Activated CD4-positive, CD25-positive, alpha-beta regulatory T cell treated with anti-CD3 and anti-CD28 coated beads, Interleukin-2, amount 50 U/mL, for 72 hours (primary cell): ENCODE data around the gene HHLA2.

Experiments
- DNase-seq: peaks from one replicate; pipeline ENCODE4 v3.0.0; 2021

HHLA2 gene

GRCh38 chr3:108394563-108394962, 98.2 kb downstream of the HHLA2 start:
- no peak for DNase-seq

- no peak for DNase-seq
Observed at GRCh38 chr3:108396336-108396735, 100.0 kb downstream of the HHLA2 start.

- no peak for DNase-seq
Observed at GRCh38 chr3:108398510-108398909, 102.2 kb downstream of the HHLA2 start.

GRCh38 chr3:108401836-108402235, 105.5 kb downstream of the HHLA2 start:
- no peak for DNase-seq

GRCh38 chr3:108403198-108403597, 106.8 kb downstream of the HHLA2 start:
- DNase-seq: no peak

GRCh38 chr3:108403686-108404345, 107.5 kb downstream of the HHLA2 start:
- DNase-seq: no peak

- no peak for DNase-seq
Observed at GRCh38 chr3:108404368-108404767, 108.0 kb downstream of the HHLA2 start.

GRCh38 chr3:108406063-108406660, 109.8 kb downstream of the HHLA2 start:
- DNase-seq: no peak

GRCh38 chr3:108406661-108407206, 110.4 kb downstream of the HHLA2 start:
- no peak for DNase-seq

- no peak for DNase-seq
Observed at GRCh38 chr3:108407886-108408285, 111.5 kb downstream of the HHLA2 start.

GRCh38 chr3:108408883-108409799, 112.8 kb downstream of the HHLA2 start:
- DNase-seq: no peak

- no peak for DNase-seq
Observed at GRCh38 chr3:108409800-108410178, 113.4 kb downstream of the HHLA2 start.

- DNase-seq: no peak
Observed at GRCh38 chr3:108410531-108410984, 114.2 kb downstream of the HHLA2 start.

GRCh38 chr3:108412121-108412750, 115.9 kb downstream of the HHLA2 start:
- DNase-seq: no peak

- no peak for DNase-seq
Observed at GRCh38 chr3:108414007-108414406, 117.7 kb downstream of the HHLA2 start.

GRCh38 chr3:108415661-108416060, 119.3 kb downstream of the HHLA2 start:
- DNase-seq: no peak

GRCh38 chr3:108416111-108416869, 119.9 kb downstream of the HHLA2 start:
- no peak for DNase-seq

- no peak for DNase-seq
Observed at GRCh38 chr3:108420926-108421325, 124.6 kb downstream of the HHLA2 start.
